Prostate gland (tissue), 2 donors: ENCODE data around the gene ZNF185.

Experiments
- CTCF ChIP-seq, 4 experiments: fragments of 200-600 bp in 2 of 4; fragments of 450-650 bp in 2 of 4; sonication (generic) in 2 of 4; IDR thresholded peaks; 1 replicate in 3 of 4; 2 replicates in 1 of 4; pipeline ENCODE4 v1.5.1; 2016 to 2019; ENCODE audit warnings: antibody characterized with exemption in 4 of 4, mild to moderate bottlenecking in 2 of 4, moderate library complexity in 2 of 4
- POLR2A ChIP-seq: fragments of 450-650 bp; IDR thresholded peaks from one replicate; pipeline ENCODE4 v1.6.1; 2016; ENCODE audit warnings: antibody characterized with exemption, mild to moderate bottlenecking
- POLR2AphosphoS5 ChIP-seq: sonication (generic); formaldehyde crosslinking; IDR thresholded peaks from one replicate; pipeline ENCODE4 v1.6.1; 2017; ENCODE audit warnings: antibody characterized with exemption

- TF ChIP-seq POLR2AphosphoS5 (peak; percentile 35), CTCF (IDR thresholded peaks at IDR 0.05) (no peak), POLR2A (no peak)
Measured at GRCh38 chrX:152895724-152896420, 2.0 kb upstream of the ZNF185 start.
